Liver (tissue), 9 donors: ENCODE measurements around the gene ETS1. TPM values are rescaled to one million over a fixed set of nuclear protein-coding genes. Genes with fewer than 3 reads are reported as not detected.

Experiments
- DNase-seq: peaks from one replicate; pipeline ENCODE4 v3.0.0-alpha.2; 2017; ENCODE audit warnings: low spot score
- H3K27ac ChIP-seq, 2 donors: one replicate each; pipeline ENCODE4 v1.7.0; 2013; ENCODE audit warnings: inconsistent platforms in 2 of 2, low read length in 2 of 2, control low read depth in 1 of 2, low read depth in 1 of 2, mild to moderate bottlenecking in 1 of 2
- H3K27me3 ChIP-seq, 4 donors: one replicate each; pipeline versions ENCODE4 v1.6.1 to v1.7.0; 2013; ENCODE audit warnings: low read length in 3 of 4, inconsistent platforms in 1 of 4, mild to moderate bottlenecking in 1 of 4, moderate library complexity in 1 of 4; ENCODE audit not compliant: control insufficient read depth in 4 of 4, insufficient read depth in 4 of 4
- H3K36me3 ChIP-seq, 4 donors: one replicate each; pipeline versions ENCODE4 v1.6.1 to v1.7.0; 2013; ENCODE audit warnings: low read length in 3 of 4, mild to moderate bottlenecking in 3 of 4, low read depth in 1 of 4, moderate library complexity in 1 of 4; ENCODE audit not compliant: control insufficient read depth in 4 of 4, insufficient read depth in 3 of 4
- H3K4me1 ChIP-seq, 4 donors: one replicate each; pipeline versions ENCODE4 v1.6.1 to v1.7.0; 2013; ENCODE audit warnings: low read length in 3 of 4, mild to moderate bottlenecking in 3 of 4, moderate library complexity in 1 of 4; ENCODE audit not compliant: control insufficient read depth in 4 of 4, insufficient read depth in 4 of 4
- H3K4me3 ChIP-seq, 3 donors: one replicate each; pipeline versions ENCODE4 v1.6.1 to v1.7.0; 2013; ENCODE audit warnings: low read length in 3 of 3, control low read depth in 1 of 3, low read depth in 1 of 3, mild to moderate bottlenecking in 1 of 3
- H3K9ac ChIP-seq, 2 donors: one replicate each; pipeline ENCODE4 v1.7.0; 2013; ENCODE audit warnings: low read length in 2 of 2, mild to moderate bottlenecking in 2 of 2, moderate library complexity in 2 of 2, control low read depth in 1 of 2, low read depth in 1 of 2
- H3K9me3 ChIP-seq, 4 donors: one replicate each; pipeline versions ENCODE4 v1.6.1 to v1.7.0; 2013; ENCODE audit warnings: low read length in 3 of 4; ENCODE audit not compliant: control insufficient read depth in 4 of 4
- EGR1 ChIP-seq, 2 donors: IDR thresholded peaks; 2 replicates each; pipeline ENCODE4 v1.6.1; 2016 to 2018; ENCODE audit warnings: antibody characterized with exemption in 2 of 2, low read depth in 2 of 2
- FOXA2 ChIP-seq: IDR thresholded peaks from 2 replicates; pipeline ENCODE4 v1.6.1; 2016; ENCODE audit warnings: antibody characterized with exemption
- GABPA ChIP-seq, 2 donors: IDR thresholded peaks in 1 of 2; conservative IDR thresholded peaks in 1 of 2; 2 replicates each; pipeline ENCODE4 v1.6.1; 2016; ENCODE audit warnings: antibody characterized with exemption in 2 of 2, mild to moderate bottlenecking in 1 of 2, moderate library complexity in 1 of 2
- HNF4A ChIP-seq, 2 donors: conservative IDR thresholded peaks; 2 replicates each; pipeline ENCODE4 v1.6.1; 2016; ENCODE audit warnings: antibody characterized with exemption in 2 of 2, mild to moderate bottlenecking in 2 of 2
- HNF4G ChIP-seq: IDR thresholded peaks from 2 replicates; pipeline ENCODE4 v1.6.1; 2016; ENCODE audit warnings: antibody characterized with exemption
- JUND ChIP-seq, 2 donors: IDR thresholded peaks; 2 replicates each; pipeline ENCODE4 v1.6.1; 2016; ENCODE audit warnings: antibody characterized with exemption in 2 of 2
- RAD21 ChIP-seq, 2 donors: IDR thresholded peaks; 2 replicates each; pipeline ENCODE4 v1.6.1; 2016; ENCODE audit warnings: antibody characterized with exemption in 2 of 2, mild to moderate bottlenecking in 2 of 2
- SP1 ChIP-seq: IDR thresholded peaks from 2 replicates; pipeline ENCODE4 v1.6.1; 2018; ENCODE audit warnings: antibody characterized with exemption, mild to moderate bottlenecking
- YY1 ChIP-seq: IDR thresholded peaks from 2 replicates; pipeline ENCODE4 v1.6.1; 2016; ENCODE audit warnings: antibody characterized with exemption, mild to moderate bottlenecking
- WGBS: extraction: QIAGEN DNeasy Blood & Tissue Kit; methylation state at CpG from one replicate; pipeline ENCODE4 v1.1.7; 2013; 5-methylcytosine and 5-hydroxymethylcytosine counted together
- polyA plus RNA-seq, 2 donors: library from polyadenylated mRNA; stranded (reverse) in 1 of 2; unstranded in 1 of 2; fragments of 200-250 nt in 1 of 2; fragments of >200 nt in 1 of 2; fragmentation: Nextera tagmentation in 1 of 2; extraction: Ambion mirVana in 1 of 2; gene quantifications; one replicate each; pipeline versions ENCODE4 v1.2.1 to v1.2.3, GENCODE V29; 2013 to 2015
- total RNA-seq, 2 donors: library from RNA; depleted of rRNA; stranded (reverse); fragments of >200 nt; gene quantifications; one replicate each; pipeline ENCODE4 v1.2.3, GENCODE V29; 2014
- TF ChIP-seq, protein P1 (sequence below): IDR thresholded peaks from 2 replicates; pipeline ENCODE4 v1.6.1; 2016; ENCODE audit warnings: antibody characterized with exemption
- TF ChIP-seq, protein P2 (sequence below): IDR thresholded peaks from 2 replicates; pipeline ENCODE4 v1.6.1; 2016; ENCODE audit warnings: antibody characterized with exemption
- donor health status: healthy.
- donor health status: healthy.
- donor health status: healthy.
- donor health status: healthy.
- donor health status: healthy.

Gene ETS1
- total and polyA plus RNA-seq, 4 donors: 4.8 to 30.0 (median 20.3) TPM

DNA sequence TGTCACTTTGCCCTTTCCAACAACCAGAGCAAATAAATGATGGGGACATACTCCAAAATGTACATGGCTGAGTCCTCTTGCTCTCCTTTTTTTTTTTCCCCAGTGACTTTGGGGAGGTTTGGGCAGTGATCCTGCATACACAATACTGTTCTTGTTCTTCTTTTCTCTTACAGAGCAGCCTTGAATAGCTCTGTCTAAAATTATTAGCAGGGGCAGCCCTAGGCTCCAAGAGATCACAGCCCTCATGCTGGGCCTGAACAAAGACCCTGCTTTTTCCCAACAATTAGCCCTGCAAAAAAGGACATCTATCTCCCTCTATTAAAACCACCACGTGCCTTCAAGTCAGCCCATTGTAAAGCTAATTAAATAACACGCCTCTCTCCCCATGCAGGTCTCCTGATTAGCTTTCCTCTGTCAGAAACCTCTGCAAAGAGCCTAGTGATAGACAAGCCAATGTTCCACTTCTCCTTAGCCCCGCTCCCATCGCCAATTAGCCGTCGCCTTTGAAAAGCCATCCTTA is 54.7 kb downstream of the ETS1 start:
- no peak for DNase-seq
- peaks cover 4 to 21% (median 16%) of the 10 kb centered on the region in 4 donors for H3K4me1 ChIP-seq
- no peaks in the 10 kb centered on the region for H3K27me3 ChIP-seq
- no peak overlapping the region for H3K4me3 ChIP-seq
- no peak overlapping the region for H3K27ac ChIP-seq
- 86% methylated on average over 6 of the region's 6 CpGs for WGBS
- H3K36me3 ChIP-seq: no peaks in the 10 kb centered on the region
- H3K9ac ChIP-seq: no peak overlapping the region
- no peaks in the 10 kb centered on the region for H3K9me3 ChIP-seq
- TF ChIP-seq SP1: no peak
- TF ChIP-seq RAD21 (IDR thresholded peaks at IDR 0.05): no peak
- no peak for TF ChIP-seq YY1

DNA sequence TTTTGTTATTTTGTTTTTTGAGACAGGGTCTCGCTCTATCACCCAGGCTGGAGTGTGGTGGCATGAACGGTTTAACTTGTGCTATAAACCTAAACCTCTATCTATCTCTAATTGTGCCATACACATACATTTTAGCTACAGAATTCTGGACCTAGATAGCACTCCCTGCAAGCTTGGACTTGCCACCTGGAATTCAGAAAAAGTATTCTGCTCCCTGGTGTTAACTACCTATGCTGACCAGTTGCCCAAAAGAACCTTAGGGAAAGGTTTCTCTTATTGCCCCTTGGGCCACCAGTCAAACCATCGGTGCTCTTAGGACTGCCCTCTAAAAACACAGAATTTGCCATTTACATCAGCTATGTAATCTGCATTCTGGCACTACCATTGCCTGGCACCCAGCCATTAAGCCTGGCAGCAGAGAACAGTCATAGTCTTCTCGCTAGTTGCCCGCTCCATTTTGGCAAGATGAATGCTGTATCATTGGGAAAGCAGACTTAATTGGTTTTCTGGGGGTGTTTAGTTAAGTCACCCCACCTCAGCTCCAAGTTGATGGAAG is 55.3 kb downstream of the ETS1 start:
- no peaks in the 10 kb centered on the region for H3K36me3 ChIP-seq
- TF ChIP-seq HNF4A (conservative IDR thresholded peaks at IDR 0.05): peak in 1 of 2 donors; percentile 22
- TF ChIP-seq YY1: peak; percentile 26
- TF ChIP-seq HNF4G: no peak
- 60% methylated on average over 5 of the region's 5 CpGs for WGBS
- H3K4me3 ChIP-seq: no peak overlapping the region
- H3K27ac ChIP-seq: no peak overlapping the region
- no peak for DNase-seq
- H3K27me3 ChIP-seq: no peaks in the 10 kb centered on the region
- H3K4me1 ChIP-seq: peaks cover 4 to 21% (median 16%) of the 10 kb centered on the region in 4 donors
- H3K9ac ChIP-seq: no peak overlapping the region
- no peaks in the 10 kb centered on the region for H3K9me3 ChIP-seq

DNA sequence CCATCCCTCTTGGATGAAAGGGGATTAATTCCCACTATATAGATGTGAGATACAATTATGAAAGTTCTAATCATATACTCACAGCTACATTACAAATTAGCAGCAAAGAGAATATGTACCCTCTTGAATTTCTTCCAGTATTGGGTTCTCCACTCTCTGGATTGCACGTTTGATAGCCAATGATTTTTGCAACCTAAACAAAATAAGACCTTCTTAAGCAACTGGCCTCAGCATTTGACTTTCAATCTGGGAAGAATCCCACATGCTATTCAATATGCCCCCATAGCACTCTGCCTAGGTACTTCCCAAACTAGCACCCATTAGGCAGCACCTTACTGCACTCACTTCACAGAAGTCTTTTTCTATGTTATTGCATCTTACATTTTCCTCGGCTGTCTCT is 55.8 kb downstream of the ETS1 start:
- Histone ChIP-seq H3K27ac (no peak overlapping the region), H3K4me3 (no peak overlapping the region), H3K27me3 (no peaks in the 10 kb centered on the region), H3K36me3 (no peaks in the 10 kb centered on the region), H3K9me3 (no peaks in the 10 kb centered on the region), H3K9ac (no peak overlapping the region), H3K4me1 (peaks cover 1 to 16% (median 12%) of the 10 kb centered on the region in 4 donors)
- no peak for DNase-seq
- TF ChIP-seq, protein P1, sequence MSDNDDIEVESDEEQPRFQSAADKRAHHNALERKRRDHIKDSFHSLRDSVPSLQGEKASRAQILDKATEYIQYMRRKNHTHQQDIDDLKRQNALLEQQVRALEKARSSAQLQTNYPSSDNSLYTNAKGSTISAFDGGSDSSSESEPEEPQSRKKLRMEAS: no peak
- TF ChIP-seq JUND (IDR thresholded peaks at IDR 0.05) (no peak), SP1 (no peak), RAD21 (IDR thresholded peaks at IDR 0.05) (no peak)
- WGBS: 87% methylated on average over 2 of the region's 2 CpGs

DNA sequence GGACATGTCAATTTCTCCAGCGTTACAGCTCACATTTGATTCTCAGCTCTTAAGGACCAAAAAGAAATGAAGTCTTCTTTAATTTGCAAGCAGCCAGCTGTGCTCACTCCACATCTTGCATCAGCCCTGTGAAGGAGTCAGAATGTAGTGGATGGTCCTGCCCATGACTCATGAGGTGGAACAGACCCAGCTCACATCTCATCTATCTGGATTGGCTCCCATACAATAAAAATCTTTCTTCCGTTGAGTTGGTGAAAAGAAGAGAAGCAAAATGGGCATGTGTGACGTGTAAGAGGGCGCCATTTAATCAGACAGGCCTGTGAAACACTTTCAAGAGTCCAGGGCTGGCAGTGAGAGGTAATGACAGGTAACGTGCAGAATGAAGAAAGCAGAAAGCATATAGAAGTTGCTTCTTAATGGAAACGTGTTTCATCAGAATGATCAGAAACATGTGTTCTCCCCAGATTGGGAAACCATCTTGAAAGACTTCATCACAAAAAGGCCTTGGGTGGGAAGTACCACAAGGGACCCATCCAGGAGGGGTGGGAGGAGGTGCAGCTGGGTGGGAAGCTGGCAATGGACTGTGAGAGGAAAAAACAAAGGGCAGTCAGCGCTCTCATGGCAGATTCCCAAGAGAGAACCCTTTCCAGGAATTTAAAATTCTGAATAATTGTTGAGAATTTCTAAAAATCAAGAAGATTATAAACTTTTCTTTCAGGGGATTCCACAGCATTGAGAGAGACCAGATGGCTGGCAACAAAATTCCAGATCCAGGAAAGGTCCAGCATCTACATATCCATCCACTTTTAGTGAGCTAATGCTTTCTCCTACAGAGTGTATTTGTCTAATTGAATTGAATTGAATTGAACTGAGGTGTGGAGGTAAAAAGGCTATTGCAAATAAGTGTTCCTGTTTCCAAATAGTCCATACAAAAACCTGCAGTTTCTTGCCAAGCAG is 57.0 kb downstream of the ETS1 start:
- no peak overlapping the region for H3K4me3 ChIP-seq
- no peaks in the 10 kb centered on the region for H3K27me3 ChIP-seq
- no peak for DNase-seq
- H3K9ac ChIP-seq: no peak overlapping the region
- H3K4me1 ChIP-seq: peaks cover 0 to 5% (median 3%) of the 10 kb centered on the region in 4 donors
- no peak for TF ChIP-seq YY1
- no peak for TF ChIP-seq EGR1 (IDR thresholded peaks at IDR 0.05; ENCODE audit: low read depth in 2 of 2)
- no peak for TF ChIP-seq HNF4G
- no peak for TF ChIP-seq GABPA (IDR thresholded peaks at IDR 0.05 in 1 of 2, conservative IDR thresholded peaks at IDR 0.05 in 1 of 2)
- no peak for TF ChIP-seq JUND (IDR thresholded peaks at IDR 0.05)
- TF ChIP-seq FOXA2: no peak
- TF ChIP-seq, protein P1: no peak
- TF ChIP-seq RAD21 (IDR thresholded peaks at IDR 0.05): no peak
- TF ChIP-seq, protein P2, sequence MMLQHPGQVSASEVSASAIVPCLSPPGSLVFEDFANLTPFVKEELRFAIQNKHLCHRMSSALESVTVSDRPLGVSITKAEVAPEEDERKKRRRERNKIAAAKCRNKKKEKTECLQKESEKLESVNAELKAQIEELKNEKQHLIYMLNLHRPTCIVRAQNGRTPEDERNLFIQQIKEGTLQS: no peak
- H3K27ac ChIP-seq: no peak overlapping the region
- H3K36me3 ChIP-seq: no peaks in the 10 kb centered on the region
- no peaks in the 10 kb centered on the region for H3K9me3 ChIP-seq
- WGBS: 91% methylated on average over 7 of the region's 7 CpGs
